OCI-LY7 (cell line): Measurements from ENCODE around the gene FSD1L. TPM values are rescaled to one million over a fixed set of nuclear protein-coding genes. Genes with fewer than 3 reads are reported as not detected.

Source experiments
- BruUV-seq: library from RNA; stranded (reverse); fragments of 400-500 nt; replicated peaks from 2 replicates; lab custom pipeline; 2021; lab: Mats Ljungman, UMichigan
- CTCF ChIA-PET: fragments of 300-600 bp; sonication (Branson Sonifier 250); formaldehyde crosslinking; loops from one replicate; lab custom pipeline; 2022; ENCODE audit warnings: antibody characterized with exemption; ENCODE audit not compliant: unreplicated experiment; lab: Charles Lee
- POLR2A ChIA-PET: fragments of 300-600 bp; sonication (Branson Sonifier 250); formaldehyde crosslinking; loops from one replicate; lab custom pipeline; 2022; ENCODE audit warnings: antibody characterized with exemption; lab: Charles Lee
- DNase-seq: peaks from one replicate; pipeline ENCODE4 v3.0.0-alpha.2; 2015; ENCODE audit warnings: low spot score
- H2AFZ ChIP-seq: fragments of 200-600 bp; sonication (generic), shearing (Covaris generic); 2 replicates; pipeline ENCODE4 v1.6.1; 2014; ENCODE audit warnings: mild to moderate bottlenecking, antibody characterized with exemption, low read length, moderate library complexity
- H3K27ac ChIP-seq: fragments of 200-600 bp; sonication (generic); 2 replicates; pipeline ENCODE4 v1.5.1; 2014; ENCODE audit warnings: mixed run types, low read depth, mild to moderate bottlenecking, moderate library complexity, low read length, inconsistent platforms; ENCODE audit not compliant: poor library complexity, severe bottlenecking
- H3K36me3 ChIP-seq: fragments of 200-600 bp; sonication (generic); 2 replicates; pipeline ENCODE4 v1.6.1; 2014; ENCODE audit warnings: mild to moderate bottlenecking, antibody characterized with exemption, low read length, moderate library complexity, mixed read lengths; ENCODE audit not compliant: insufficient read depth
- H3K4me1 ChIP-seq: fragments of 200-600 bp; sonication (generic); 2 replicates; pipeline ENCODE4 v1.5.1; 2014; ENCODE audit warnings: mild to moderate bottlenecking, low read length; ENCODE audit not compliant: insufficient read depth, poor library complexity, severe bottlenecking
- H3K4me2 ChIP-seq: fragments of 200-600 bp; sonication (generic); 2 replicates; pipeline ENCODE4 v1.6.1; 2014; ENCODE audit warnings: mild to moderate bottlenecking, low read length
- H3K4me3 ChIP-seq: fragments of 200-600 bp; sonication (generic); 2 replicates; pipeline ENCODE4 v1.5.1; 2014; ENCODE audit warnings: mild to moderate bottlenecking, low read depth, low read length; ENCODE audit not compliant: poor library complexity, severe bottlenecking
- H3K79me2 ChIP-seq: fragments of 200-600 bp; sonication (generic); 2 replicates; pipeline ENCODE4 v1.6.1; 2016; ENCODE audit warnings: low read depth, mild to moderate bottlenecking, low read length, moderate library complexity, mixed read lengths; ENCODE audit not compliant: insufficient read depth
- H3K9me2 ChIP-seq: fragments of 200-600 bp; sonication (generic); 2 replicates; pipeline ENCODE4 v1.6.1; 2016; ENCODE audit warnings: mild to moderate bottlenecking, low read length, mixed read lengths; ENCODE audit not compliant: insufficient read depth
- H3K9me3 ChIP-seq: fragments of 200-600 bp; sonication (generic); 2 replicates; pipeline ENCODE4 v1.6.1; 2014; ENCODE audit warnings: mild to moderate bottlenecking, mixed run types, low read length, mixed read lengths
- H4K20me1 ChIP-seq: fragments of 200-600 bp; sonication (generic); 2 replicates; pipeline ENCODE4 v1.6.1; 2014; ENCODE audit warnings: mild to moderate bottlenecking, antibody characterized with exemption, low read length, moderate library complexity, mixed read lengths; ENCODE audit not compliant: insufficient read depth
- EZH2phosphoT487 ChIP-seq: fragments of 200-600 bp; sonication (generic); IDR thresholded peaks from 2 replicates; pipeline ENCODE4 v1.6.1; 2018; ENCODE audit warnings: low read depth, borderline replicate concordance, mild to moderate bottlenecking, mixed run types, antibody characterized with exemption, low read length, moderate library complexity, mixed read lengths
- intact Hi-C: fragments of 100-400 bp; cut with micrococcal nuclease; formaldehyde crosslinking; loops from one replicate; pipeline ENCODE4 v1.10.0; 2022; ENCODE audit not compliant: unreplicated experiment
- total RNA-seq, 2 experiments: library from RNA; depleted of rRNA in 1 of 2; stranded (reverse); fragments of >200 nt in 1 of 2; shearing (Covaris generic) in 1 of 2; gene quantifications; 2 replicates each; pipeline ENCODE4 v1.2.3, GENCODE V29; 2014 to 2022
- TF ChIP-seq, protein P1 (sequence below): fragments of 200-600 bp; sonication (generic); conservative IDR thresholded peaks from 2 replicates; pipeline ENCODE4 v1.5.1; 2014; ENCODE audit warnings: mild to moderate bottlenecking, antibody characterized with exemption, low read length, moderate library complexity, mixed read lengths

Gene FSD1L
- total RNA-seq, 2 experiments from 2014 or later, result 4.4 to 7.9 TPM

DNA sequence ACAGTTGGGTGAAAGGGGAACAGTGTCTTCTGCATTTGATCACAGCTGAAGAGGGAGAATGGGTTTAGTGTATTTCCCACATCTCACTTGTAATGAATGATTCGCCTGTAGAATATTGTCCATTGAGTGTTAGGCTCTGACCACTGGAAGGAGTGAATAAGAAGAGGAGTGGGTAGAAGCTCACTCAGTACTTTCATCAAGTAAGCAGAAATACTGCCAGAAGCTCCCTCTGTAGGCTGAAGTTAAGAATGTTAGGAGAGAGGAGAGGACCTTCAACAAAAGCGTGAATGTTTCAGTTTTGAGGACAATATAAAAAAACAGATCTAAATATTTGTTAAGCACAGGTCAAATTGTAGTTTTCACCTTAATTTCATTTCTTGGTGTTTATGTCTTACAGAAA lies 27.5 kb downstream of the FSD1L start:
- ChIA-PET POLR2A (interaction anchor here (0.6 to 0.8 kb wide), 5 partner anchors 21 to 268 kb away, joined by 3 read pairs; no protein-coding TSS in a partner anchor), CTCF (no interaction called here)
- H3K27ac ChIP-seq, result no peak overlapping the region

DNA sequence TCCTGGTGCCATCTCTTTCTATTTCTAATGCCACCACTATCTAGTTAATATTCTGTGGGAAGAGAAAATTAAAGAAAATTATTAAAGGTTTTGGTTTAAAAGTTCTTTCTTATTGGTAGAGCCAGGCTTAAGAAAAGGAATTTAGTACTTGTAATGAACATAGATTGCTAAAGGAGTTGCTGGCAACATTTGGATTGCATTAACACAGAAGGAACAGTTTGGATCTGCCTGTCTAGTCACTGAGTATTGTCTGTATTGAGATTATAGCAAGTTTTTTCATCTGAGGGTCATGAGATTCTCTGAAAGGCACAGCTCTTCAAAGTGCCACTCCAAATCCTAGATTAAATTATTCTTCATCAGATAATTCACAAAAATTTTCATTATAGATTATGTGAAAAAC lies 32.0 kb downstream of the FSD1L start:
- H3K4me3 ChIP-seq, result no peak overlapping the region
- TF ChIP-seq EZH2phosphoT487, result no peak
- TF ChIP-seq, protein P1, sequence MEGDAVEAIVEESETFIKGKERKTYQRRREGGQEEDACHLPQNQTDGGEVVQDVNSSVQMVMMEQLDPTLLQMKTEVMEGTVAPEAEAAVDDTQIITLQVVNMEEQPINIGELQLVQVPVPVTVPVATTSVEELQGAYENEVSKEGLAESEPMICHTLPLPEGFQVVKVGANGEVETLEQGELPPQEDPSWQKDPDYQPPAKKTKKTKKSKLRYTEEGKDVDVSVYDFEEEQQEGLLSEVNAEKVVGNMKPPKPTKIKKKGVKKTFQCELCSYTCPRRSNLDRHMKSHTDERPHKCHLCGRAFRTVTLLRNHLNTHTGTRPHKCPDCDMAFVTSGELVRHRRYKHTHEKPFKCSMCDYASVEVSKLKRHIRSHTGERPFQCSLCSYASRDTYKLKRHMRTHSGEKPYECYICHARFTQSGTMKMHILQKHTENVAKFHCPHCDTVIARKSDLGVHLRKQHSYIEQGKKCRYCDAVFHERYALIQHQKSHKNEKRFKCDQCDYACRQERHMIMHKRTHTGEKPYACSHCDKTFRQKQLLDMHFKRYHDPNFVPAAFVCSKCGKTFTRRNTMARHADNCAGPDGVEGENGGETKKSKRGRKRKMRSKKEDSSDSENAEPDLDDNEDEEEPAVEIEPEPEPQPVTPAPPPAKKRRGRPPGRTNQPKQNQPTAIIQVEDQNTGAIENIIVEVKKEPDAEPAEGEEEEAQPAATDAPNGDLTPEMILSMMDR, result no peak
- no peak overlapping the region for H3K4me2 ChIP-seq
- H3K4me1 ChIP-seq, result no peaks in the 10 kb centered on the region
- H3K9me2 ChIP-seq, result no peaks in the 10 kb centered on the region
- H3K36me3 ChIP-seq, result no peaks in the 10 kb centered on the region
- H3K79me2 ChIP-seq, result no peaks in the 10 kb centered on the region
- H4K20me1 ChIP-seq, result no peaks in the 10 kb centered on the region
- no TSS peak for BruUV-seq
- intact Hi-C loops, result no loop called here
- H3K9me3 ChIP-seq, result no peaks in the 10 kb centered on the region
- CTCF ChIA-PET, result no interaction called here
- POLR2A ChIA-PET, result interaction anchor here (0.6 to 1.1 kb wide), 5 partner anchors 18 to 510 kb away, joined by 3 to 4 read pairs (median 3); no protein-coding TSS in a partner anchor
- DNase-seq, result no peak
- H2AFZ ChIP-seq, result no peak overlapping the region
- H3K27ac ChIP-seq, result no peak overlapping the region

More for the DNA sequence above, 27.5 kb downstream of the FSD1L start:
- Histone ChIP-seq H3K36me3 (0 out of 2 replicates have a peak, but pooled peaks cover 7% of the 10 kb centered on the region), H3K9me3 (no peaks in the 10 kb centered on the region), H2AFZ (no peak overlapping the region), H3K4me3 (no peak overlapping the region), H3K4me1 (no peaks in the 10 kb centered on the region), H3K9me2 (no peaks in the 10 kb centered on the region), H3K4me2 (no peak overlapping the region), H4K20me1 (no peaks in the 10 kb centered on the region), H3K79me2 (no peaks in the 10 kb centered on the region)
- DNase-seq, result peak; percentile 2
- no TSS peak for BruUV-seq
- TF ChIP-seq, protein P1, result peak; percentile 58
- TF ChIP-seq EZH2phosphoT487, result no peak
- intact Hi-C loops, result no loop called here

DNA sequence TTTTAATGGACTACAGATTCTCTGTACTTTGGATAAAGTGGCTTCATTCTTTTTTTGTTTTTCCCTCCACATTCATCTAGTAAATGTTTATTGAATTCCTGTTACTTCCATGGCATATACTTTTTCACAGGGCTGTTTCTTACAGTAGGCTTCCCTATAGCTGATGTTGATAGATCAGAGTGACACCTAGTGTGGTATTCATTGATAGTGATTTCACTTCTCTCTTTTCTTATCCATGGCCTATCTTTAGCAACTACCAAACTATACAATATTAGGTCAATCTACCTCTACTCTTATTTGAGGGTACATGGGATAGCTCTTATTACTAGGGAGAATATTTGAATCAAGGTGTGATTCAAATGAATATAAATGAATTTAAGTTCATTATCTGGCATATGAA lies 35.8 kb downstream of the FSD1L start:
- CTCF ChIA-PET, result no interaction called here
- TF ChIP-seq, protein P1, result no peak
- TF ChIP-seq EZH2phosphoT487, result no peak

More for the DNA sequence above, 35.8 kb downstream of the FSD1L start:
- Histone ChIP-seq H3K79me2 (no peaks in the 10 kb centered on the region), H2AFZ (no peak overlapping the region), H3K4me1 (no peaks in the 10 kb centered on the region), H3K4me3 (no peak overlapping the region), H3K36me3 (no peaks in the 10 kb centered on the region), H3K4me2 (no peak overlapping the region), H4K20me1 (no peaks in the 10 kb centered on the region), H3K27ac (no peak overlapping the region), H3K9me2 (no peaks in the 10 kb centered on the region), H3K9me3 (no peaks in the 10 kb centered on the region)
- no peak for DNase-seq
- no TSS peak for BruUV-seq
- POLR2A ChIA-PET, result interaction anchor here (0.5 to 1.3 kb wide), 2 partner anchors 11 to 22 kb away, joined by 3 read pairs; no protein-coding TSS in a partner anchor
- intact Hi-C loops, result no loop called here
